ENCODE results near the gene MS4A6E.

Gene MS4A6E

GRCh38 chr11:60326955-60327354, at the start of gene MS4A6E:
TSS of gene MS4A6E (plus strand) at chr11:60327255. CDS start at chr11:60334896, 7,641 bp downstream.
- TF ChIP-seq GATA3 (IDR thresholded peaks at IDR 0.05; ENCODE audit: low read depth, low read length) = no peak
- TF ChIP-seq GATA2 (IDR thresholded peaks at IDR 0.05; ENCODE audit: low read depth, low read length) = no peak

GRCh38 chr11:60280412-60280811, 46.6 kb upstream of the MS4A6E start, which contains the start of gene MS4A4A:
TSS of gene MS4A4A (plus strand) at chr11:60280666. CDS start at chr11:60280676, 10 bp downstream.
- TF ChIP-seq GATA2 (IDR thresholded peaks at IDR 0.05; ENCODE audit: low read depth, low read length) (no peak), GATA3 (IDR thresholded peaks at IDR 0.05; ENCODE audit: low read depth, low read length) (no peak)

- TF ChIP-seq GATA2 (IDR thresholded peaks at IDR 0.05; ENCODE audit: low read depth, low read length) (no peak), GATA3 (IDR thresholded peaks at IDR 0.05; ENCODE audit: low read depth, low read length) (no peak)
These were observed 45.6 kb upstream of the MS4A6E start for GRCh38 chr11:60281485-60281884.

- no peak for TF ChIP-seq GATA3 (IDR thresholded peaks at IDR 0.05; ENCODE audit: low read depth, low read length)
- no peak for TF ChIP-seq GATA2 (IDR thresholded peaks at IDR 0.05; ENCODE audit: low read depth, low read length)
These were observed 44.8 kb upstream of the MS4A6E start for GRCh38 chr11:60282286-60282685.

- TF ChIP-seq GATA2 (IDR thresholded peaks at IDR 0.05; ENCODE audit: low read depth, low read length) = peak; percentile 56
These were observed 41.5 kb upstream of the MS4A6E start for GRCh38 chr11:60285411-60286126.

- TF ChIP-seq GATA3 (IDR thresholded peaks at IDR 0.05; ENCODE audit: low read depth, low read length) (no peak), GATA2 (IDR thresholded peaks at IDR 0.05; ENCODE audit: low read depth, low read length) (no peak)
These were observed 38.5 kb upstream of the MS4A6E start for GRCh38 chr11:60288531-60288930.

GRCh38 chr11:60292145-60292544, 34.9 kb upstream of the MS4A6E start:
- TF ChIP-seq GATA3 (IDR thresholded peaks at IDR 0.05; ENCODE audit: low read depth, low read length) (no peak), GATA2 (IDR thresholded peaks at IDR 0.05; ENCODE audit: low read depth, low read length) (no peak)

- TF ChIP-seq GATA3 (IDR thresholded peaks at IDR 0.05; ENCODE audit: low read depth, low read length) (no peak), GATA2 (IDR thresholded peaks at IDR 0.05; ENCODE audit: low read depth, low read length) (no peak)
These were observed 25.9 kb upstream of the MS4A6E start for GRCh38 chr11:60301178-60301577.

GRCh38 chr11:60303661-60304060, 23.4 kb upstream of the MS4A6E start:
- TF ChIP-seq GATA2 (IDR thresholded peaks at IDR 0.05; ENCODE audit: low read depth, low read length) (no peak), GATA3 (IDR thresholded peaks at IDR 0.05; ENCODE audit: low read depth, low read length) (no peak)

- no peak for TF ChIP-seq GATA2 (IDR thresholded peaks at IDR 0.05; ENCODE audit: low read depth, low read length)
- TF ChIP-seq GATA3 (IDR thresholded peaks at IDR 0.05; ENCODE audit: low read depth, low read length) = no peak
These were observed 21.0 kb upstream of the MS4A6E start for GRCh38 chr11:60305906-60306619.

- TF ChIP-seq GATA2 (IDR thresholded peaks at IDR 0.05; ENCODE audit: low read depth, low read length) (no peak), GATA3 (IDR thresholded peaks at IDR 0.05; ENCODE audit: low read depth, low read length) (no peak)
These were observed 19.4 kb upstream of the MS4A6E start for GRCh38 chr11:60307507-60308195.

GRCh38 chr11:60310407-60310998, 16.6 kb upstream of the MS4A6E start:
- TF ChIP-seq GATA3 (IDR thresholded peaks at IDR 0.05; ENCODE audit: low read depth, low read length) (no peak), GATA2 (IDR thresholded peaks at IDR 0.05; ENCODE audit: low read depth, low read length) (no peak)

GRCh38 chr11:60314635-60315321, 12.3 kb upstream of the MS4A6E start:
- TF ChIP-seq GATA3 (IDR thresholded peaks at IDR 0.05; ENCODE audit: low read depth, low read length) (no peak), GATA2 (IDR thresholded peaks at IDR 0.05; ENCODE audit: low read depth, low read length) (no peak)

- TF ChIP-seq GATA2 (IDR thresholded peaks at IDR 0.05; ENCODE audit: low read depth, low read length) (no peak), GATA3 (IDR thresholded peaks at IDR 0.05; ENCODE audit: low read depth, low read length) (no peak)
These were observed 11.2 kb upstream of the MS4A6E start for GRCh38 chr11:60315871-60316270.

All from SH-SY5Y (cell line).